LNCAP (cell line): Measurements from ENCODE around the gene PEX10.

ENCODE experiments used
- CTCF ChIP-seq: fragments of 450-650 bp; IDR thresholded peaks from 2 replicates; pipeline ENCODE4 v1.5.1; 2017; ENCODE audit warnings: mild to moderate bottlenecking

The PEX10 gene

GRCh38 chr1:2452932-2453315, 40.6 kb upstream of the PEX10 start:
- no peak for TF ChIP-seq CTCF

GRCh38 chr1:2452201-2452931, 40.0 kb upstream of the PEX10 start:
- no peak for TF ChIP-seq CTCF

- no peak for TF ChIP-seq CTCF
Observed at GRCh38 chr1:2451741-2452140, 39.4 kb upstream of the PEX10 start.

- no peak for TF ChIP-seq CTCF
Observed at GRCh38 chr1:2449636-2450454, 37.5 kb upstream of the PEX10 start.

- TF ChIP-seq CTCF, result no peak
Observed at GRCh38 chr1:2448098-2448445, 35.7 kb upstream of the PEX10 start.

GRCh38 chr1:2447276-2448097, 35.1 kb upstream of the PEX10 start:
- TF ChIP-seq CTCF, result no peak

- TF ChIP-seq CTCF, result no peak
Observed at GRCh38 chr1:2446861-2447260, 34.5 kb upstream of the PEX10 start.
